Fibroblast of skin of abdomen (primary cell): Measurements from ENCODE around the gene ZNF101.

Source experiments
- DNase-seq: peaks from one replicate; pipeline ENCODE4 v3.0.0-alpha.2; 2013

ZNF101 gene

DNA sequence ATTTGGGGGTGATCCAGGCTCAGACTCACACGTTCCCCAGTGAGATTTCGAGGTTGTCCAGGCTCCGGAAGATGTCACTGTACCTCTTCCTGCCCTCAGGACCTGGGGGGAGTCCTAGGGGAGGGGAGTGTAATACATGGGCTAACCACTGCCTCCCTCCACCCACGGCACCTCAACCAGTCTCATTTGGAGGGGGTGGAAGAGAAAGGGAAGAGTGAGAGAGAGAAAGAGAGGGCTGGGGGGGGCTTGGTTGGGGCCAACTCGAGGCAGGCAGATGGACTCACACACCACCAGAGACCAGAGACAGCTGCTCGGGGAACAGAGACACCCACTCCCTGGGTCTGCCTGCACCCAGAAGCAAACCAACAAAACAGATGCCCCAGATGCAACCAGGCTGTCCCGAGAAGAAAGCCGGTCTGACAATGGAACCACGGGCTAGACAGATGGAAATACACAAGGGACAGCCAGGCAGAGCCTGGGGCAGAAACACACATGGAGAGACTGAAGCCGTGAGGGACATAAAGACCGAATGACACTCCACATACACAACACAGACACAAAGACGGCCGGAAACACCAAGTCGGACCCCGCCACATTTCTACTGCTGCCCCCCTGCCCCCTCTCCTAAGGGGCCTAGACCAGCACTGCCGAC is 26.0 kb upstream of the ZNF101 start:
- DNase-seq, result no peak

DNA sequence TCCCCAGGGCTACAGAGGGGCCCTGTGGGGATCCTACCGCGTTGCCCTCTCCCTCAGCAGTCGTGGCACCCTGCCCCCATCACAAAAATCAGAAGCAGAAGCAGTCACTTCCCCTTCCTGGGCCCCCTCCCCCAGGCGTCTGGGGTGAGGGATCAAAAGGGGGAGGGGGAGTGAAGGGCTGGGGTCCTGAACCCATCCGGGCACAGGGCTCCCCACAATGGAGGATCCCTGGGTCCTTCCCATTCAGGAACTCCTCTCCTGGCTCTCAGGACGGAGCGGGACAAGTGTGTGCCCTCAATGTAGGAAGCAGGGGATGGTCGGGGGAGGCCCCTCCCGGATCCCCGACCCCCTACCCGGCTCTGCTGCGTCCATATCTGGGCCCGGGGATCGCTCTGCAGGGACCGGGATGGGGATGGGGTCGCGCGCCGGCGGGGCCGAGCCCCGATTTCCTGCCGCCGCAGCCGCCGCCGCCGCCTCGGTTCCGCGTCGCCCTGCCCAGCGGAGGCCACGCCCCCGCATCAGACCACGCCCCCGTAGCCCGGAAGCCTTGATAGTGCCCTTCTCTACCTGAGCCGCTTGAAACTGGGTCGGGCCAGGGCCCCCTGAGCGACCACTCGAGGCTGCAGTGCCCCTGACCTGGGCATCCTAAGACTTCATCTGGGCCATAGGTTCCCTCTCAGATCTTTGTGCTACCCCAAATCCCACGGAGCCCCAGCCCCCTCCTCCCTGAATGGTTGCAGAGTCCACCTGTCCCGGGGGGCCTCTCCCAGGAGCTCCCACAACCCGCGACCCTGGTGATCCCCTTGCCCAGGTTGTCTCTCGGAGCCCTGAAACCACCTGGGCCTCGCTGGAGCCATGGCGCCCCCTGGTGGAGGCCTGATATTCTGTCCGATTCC is 25.2 kb upstream of the ZNF101 start, which contains the start of gene GMIP:
GMIP (minus strand) TSS at position 500 of the 896 bp plus-strand sequence; CDS start at position 372, 128 bp downstream.
- DNase-seq, result peak; percentile 45

DNA sequence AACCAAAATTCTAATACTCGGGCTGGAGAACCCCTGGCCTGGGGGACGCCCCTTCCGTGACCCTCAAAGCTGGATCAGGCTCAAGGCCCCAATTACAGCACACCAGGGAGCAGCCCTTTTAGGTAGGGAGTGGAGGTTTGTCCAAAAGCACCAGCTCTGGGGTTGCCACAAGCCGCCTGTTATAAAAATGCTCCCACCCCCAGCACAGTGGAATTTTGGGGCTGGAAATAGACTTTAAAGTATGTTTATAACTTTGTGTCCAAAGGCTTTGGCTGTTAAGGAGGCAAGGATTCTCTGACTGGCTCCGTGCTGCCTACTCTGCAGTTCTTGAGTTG is 24.6 kb upstream of the ZNF101 start:
- DNase-seq, result no peak

DNA sequence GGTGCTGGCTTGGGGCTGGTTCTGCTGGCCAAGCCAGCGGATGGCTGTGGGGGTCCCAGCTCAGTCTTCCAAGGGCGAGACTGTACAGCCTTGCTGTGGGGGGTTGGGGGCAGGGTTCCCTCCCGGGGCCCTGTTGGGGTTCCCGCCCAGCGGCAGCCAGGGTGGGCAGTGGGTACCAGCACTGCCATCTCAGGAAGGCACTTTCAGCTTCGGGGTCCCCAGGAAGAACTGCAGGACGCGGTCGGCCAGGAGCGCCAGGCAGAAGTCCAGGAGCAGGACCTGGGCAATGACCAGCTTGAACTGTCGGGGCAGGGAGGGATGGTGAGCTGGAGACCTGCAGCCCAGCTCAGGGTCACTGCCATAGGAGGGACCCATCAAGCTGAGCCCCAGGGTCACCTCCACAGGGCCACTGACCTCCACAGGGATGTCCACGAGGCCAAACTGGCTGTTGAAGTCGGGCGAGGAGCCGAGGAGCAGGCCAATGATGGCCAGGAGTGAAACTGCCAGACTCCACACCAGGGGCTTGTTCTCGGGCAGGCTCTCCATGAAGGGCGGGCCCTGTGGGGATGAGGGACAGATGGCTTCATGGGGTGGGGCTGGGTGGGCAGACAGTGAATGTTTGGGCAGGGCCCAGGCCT is 23.3 kb upstream of the ZNF101 start:
- no peak for DNase-seq

DNA sequence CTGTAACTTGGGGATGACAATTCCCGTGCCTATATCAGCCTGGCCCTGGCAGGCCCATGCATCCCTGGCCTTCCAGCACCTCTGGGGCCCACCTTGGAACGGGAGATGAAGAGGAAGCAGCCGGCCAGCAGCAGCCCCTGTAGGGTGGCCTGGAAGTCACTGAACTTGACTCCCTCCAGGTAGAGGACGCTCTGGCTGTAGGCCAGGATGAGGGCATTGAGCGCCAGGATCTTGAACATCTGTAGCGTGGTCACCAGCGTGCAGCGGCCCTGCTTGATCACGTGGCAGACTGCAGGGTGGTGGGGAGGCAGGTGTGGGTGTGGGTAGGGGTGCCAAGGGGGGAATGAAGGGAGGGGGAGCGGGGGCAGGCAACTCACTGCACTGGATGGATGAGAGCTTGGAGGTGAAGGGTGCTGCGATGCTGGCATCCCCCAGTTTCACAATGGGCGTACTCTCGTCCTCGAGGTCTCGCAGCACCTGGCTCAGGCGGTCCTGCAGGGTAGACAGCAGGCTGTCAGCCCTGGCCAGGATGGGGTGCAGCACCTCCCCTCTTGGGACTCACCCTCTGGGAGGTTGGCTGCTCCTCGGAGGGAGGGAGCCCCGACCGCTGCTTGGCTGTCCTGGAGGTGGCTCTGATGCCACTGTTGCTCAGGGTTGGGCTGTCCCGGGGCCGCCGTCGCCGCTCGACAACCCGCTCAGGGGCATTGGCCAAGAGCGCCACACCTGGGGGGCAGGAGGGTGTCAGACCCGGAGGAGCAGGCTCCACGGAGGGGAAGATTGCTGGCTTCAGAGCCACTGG is 21.4 kb upstream of the ZNF101 start:
- no peak for DNase-seq

DNA sequence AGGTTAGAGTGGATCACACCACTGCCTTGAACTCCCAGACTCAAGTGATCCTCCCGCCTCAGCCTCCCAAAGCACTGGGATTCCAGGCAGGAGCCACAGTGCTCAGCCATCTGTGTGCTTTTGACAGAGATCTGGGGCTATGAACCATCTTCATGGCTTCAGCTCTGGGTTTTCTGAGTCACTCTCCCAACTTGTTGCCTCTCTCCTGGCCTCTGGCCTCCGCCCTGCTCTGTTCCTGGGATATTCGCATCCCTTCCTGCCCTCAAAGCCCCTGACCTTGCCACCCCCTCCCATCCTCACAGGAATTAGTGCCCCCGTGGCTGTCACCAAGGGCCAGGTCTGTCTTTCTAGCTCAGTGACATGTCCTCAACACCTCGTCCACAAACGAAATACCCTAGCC is 19.5 kb upstream of the ZNF101 start:
- no peak for DNase-seq

DNA sequence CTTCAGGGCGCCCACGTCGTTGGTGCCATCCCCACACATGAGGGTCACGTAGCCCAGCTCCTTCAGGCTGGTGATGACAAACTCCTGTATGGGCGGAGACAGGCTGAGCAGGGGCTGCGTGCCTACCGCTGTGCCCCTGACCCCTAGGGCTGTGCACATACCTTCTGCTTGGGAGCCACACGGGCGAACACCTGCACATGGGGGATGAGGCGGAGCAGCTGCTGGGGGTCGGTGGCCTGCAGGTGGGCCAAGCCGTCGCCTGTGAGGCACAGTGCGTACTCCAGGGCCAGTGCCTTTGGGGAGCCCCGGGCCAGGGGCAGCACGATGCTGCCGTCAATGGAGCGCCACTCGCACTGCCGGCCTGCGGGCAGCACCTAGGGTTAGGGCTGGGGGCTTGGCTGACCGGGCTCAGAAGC is 19.1 kb upstream of the ZNF101 start:
- no peak for DNase-seq

DNA sequence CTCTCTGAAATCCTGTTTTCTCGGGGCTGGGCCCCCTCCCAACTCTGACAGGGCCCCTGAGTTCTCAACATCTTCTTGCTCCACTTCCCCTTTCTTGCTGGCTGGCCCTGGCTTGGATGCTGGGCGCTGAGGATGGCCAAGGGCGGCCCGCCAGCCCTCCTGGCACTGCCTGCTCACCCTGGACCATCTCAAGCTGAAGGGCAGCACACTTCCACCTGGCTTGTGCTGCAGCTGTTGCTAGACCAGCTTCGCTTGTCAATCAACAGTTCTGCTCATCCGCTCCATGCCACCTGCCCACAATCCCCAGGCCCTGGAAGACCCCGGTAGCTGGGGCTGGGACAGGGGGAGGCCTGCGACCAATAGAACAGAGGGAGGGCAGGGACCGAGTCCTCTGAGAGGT is 18.3 kb upstream of the ZNF101 start:
- no peak for DNase-seq

DNA sequence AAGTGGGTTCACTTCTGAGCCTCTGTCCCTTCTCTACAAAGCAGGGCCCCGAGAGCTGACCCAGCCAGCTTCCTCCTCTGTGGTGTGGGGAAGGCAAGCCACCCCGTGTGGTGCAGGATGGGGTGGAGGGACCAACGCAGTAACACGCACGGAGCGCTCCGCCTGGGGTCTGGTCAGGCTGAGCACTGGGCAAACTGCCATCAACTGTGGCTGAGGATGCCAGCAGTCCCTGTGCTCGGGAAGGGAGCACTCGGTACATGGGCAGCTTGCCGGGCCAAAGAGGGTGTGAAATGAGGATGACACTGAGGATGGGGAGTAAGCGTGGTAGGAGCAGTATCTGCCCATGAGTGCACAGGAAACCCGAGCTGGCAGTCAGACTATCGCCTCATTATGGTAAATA is 17.6 kb upstream of the ZNF101 start:
- no peak for DNase-seq

DNA sequence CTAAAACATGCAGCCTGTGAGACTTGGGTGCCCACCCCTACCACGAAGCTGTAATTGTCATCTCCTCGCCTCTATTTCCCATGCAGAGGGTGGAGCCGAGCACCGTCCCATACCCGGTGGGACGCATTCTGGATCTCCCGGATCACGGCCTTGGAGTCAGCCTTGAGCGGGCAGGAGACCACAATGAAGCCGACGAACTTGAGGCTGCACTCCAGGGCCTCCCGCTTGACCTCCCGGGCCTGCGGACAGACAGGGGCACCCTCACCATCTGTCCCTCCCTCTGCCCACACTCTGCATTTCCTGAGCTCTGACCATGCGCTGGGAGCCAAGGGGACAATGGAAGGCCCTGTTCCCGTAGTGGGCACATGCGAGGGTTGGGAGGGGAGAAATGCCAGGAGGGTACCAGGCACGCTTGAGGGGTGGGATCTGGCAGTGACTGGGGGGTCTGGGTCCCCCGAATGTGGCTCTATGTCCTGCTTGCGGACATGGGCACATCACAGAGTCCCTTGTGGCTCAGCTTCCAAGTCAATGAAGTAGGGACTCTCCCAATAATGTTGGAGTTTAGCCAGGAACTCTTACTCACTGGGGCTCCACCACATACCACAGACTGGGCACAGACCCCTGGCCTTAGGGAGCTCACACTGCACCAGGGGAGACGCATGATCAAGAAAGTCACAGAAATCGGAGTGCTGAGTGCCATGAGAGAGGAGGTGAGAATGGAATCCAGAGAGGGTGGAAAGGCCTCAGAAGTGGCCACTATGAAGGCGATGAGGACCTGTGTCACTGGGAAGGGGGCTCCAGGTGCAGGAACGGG is 15.9 kb upstream of the ZNF101 start:
- DNase-seq, result no peak

DNA sequence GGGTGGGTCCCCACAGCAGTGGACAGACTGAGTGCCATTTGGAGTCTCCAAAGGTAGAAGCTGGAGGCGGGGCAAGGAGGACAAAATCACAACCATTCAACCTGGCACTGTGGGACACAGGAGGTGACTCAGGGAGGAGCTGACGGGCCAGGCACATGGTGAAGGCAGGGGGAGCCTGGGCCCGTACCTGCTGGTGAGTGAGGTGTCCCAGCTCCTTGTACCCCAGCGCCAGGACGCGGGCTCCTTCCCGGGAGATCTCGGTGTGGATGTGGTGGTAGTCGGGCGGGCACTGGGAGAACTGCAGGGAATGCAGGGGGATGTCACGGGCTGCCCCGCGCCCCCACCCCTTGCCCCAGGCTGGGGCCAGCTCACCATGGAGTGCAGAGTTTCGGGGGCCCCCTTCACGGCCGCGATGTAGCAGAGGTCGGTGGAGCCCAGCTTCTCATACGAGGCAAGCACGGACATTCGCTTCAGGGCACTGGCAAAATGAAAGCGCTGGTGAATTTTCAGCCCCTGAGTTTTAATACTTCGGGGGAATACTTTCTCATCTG is 15.0 kb upstream of the ZNF101 start:
- no peak for DNase-seq

DNA sequence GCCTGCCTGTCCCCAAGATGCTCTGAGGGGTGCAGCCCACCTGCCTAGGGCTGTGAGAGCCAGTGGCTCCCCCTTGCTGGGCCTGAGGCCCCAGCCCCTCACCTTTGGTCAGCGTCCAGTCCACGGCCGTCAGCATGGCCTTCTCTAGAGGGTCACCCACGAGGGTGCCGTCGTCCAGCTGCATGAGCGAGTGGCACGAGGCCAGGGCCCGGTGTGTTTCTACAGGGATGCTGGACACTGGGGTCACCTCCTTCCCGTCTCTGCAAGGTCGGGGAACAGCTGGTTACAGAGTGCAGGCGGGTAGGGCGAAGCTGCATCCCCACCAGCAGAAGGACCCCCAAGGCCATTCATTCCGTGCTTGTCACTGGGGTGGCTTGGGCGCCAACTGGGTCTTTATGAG is 14.2 kb upstream of the ZNF101 start:
- DNase-seq, result no peak

DNA sequence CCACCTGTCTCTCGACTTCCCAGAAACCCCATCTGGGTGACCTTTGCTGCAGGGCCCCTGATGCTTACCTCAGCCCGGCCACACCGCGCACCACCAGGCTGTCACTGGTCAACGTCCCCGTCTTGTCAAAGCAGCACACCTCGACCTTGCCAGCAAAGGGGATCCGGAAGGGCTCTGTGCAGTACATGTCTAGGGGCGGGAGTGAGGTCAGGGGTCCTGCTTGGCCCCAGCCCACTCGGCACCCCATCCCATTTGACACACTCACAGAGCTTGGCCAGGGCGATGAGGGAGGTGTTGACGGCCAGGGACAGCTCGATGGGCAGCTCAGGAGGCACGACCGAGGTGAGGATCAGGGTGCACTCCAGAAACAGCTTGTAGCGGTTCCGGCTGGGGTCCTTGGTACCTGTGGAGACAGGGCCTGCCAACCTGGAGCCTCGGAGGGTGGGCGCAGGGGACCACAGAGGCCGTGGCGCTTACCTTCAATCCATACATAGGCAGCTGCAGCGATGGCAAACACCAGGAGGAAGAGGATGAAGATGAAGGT is 13.5 kb upstream of the ZNF101 start:
- DNase-seq, result no peak

DNA sequence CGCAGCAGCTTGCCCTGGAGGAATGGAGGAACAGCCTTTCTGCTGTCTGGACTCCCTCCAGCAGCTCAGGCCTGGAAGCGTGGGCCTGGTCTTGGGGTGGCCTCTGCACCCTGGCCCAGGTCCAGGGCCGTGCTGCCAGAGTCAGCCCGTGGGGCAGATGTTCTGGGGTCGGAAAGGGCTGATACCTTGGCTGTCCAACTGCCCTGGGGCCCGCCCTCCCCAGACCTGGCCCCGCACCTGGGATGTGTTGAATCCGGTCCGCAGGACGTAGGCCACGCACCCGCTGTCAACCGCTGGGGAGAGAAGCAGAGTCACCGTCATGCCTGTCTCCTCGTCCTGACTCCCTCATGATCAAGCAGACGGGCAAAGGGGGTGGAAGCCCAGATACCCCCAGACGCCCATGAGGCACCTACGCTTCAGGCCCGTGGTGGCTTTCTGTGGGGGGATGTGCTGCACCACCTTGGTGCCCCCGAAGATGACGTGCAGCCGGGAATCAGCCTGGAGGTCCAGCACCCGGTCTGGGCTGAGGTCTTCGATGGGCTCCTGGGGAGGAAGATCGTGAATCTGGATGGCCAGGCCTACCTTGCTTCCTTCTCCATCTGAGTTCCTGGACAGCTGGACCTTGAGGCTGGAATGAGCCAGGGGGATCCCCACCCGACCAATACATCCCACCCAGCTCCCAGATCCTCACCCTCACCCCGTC is 12.8 kb upstream of the ZNF101 start:
- DNase-seq, result no peak

DNA sequence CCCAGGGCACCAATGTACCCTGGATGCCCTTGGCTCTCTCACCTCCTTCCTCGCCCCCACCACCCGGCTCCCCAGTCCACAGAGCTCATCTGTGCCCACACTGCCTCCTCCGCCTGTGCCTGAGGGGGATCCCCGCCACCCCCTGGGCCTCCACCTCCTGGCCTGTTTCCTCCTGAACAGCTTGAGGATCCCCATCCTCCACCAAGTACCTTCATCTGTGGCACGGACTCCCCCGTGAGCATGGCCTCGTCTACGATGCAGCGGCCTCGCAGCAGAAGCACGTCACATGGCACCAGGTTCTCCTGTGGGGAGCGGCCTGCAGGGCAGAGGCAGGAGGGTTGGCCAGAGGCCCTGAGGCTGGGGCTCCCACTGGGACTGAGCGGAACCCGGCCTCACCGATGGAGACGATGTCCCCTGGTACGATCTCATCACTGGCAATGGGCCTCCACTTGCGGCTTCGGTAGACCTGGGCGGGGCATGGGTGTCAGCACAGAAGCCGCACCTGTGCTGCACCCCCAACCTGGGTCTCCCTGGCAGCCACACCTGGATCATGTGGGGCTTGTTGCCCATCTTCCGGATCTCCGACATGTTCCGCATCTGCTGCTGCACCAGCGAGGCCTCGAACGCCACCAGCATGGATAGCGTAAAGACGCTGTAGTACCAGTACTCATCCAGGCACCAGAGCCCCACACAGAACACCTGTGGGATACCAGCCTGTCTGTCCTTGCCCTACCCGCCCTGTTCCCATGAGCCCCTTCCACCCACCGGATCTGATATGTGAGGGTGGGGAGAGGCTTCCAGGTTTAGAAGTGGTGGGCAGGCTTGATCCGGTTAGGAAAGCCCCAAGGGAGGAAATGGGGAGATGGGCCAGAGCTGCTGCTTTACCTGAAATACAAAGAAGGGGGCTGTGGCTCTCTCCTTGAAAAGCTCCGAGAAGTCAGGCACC is 11.9 kb upstream of the ZNF101 start:
- DNase-seq, result no peak

DNA sequence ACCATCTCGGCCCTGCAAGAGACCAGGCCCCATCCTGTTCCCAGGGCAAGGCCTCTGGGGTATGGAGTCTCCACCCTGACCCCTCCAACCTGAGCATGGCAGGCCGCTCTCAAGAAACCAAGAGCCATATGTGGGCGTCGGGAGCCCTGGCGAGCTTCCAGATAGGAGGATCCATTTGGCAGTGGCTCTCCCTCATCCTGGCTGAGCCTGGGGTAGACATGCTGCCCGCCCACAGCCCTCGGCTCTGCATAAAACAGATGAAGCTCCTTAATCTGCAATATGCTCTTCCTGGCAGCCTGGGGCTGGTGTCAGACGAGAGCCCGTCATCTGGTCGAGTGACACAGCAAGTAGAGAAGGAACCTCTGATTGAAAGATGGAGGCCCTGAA is 11.2 kb upstream of the ZNF101 start:
- DNase-seq, result no peak

DNA sequence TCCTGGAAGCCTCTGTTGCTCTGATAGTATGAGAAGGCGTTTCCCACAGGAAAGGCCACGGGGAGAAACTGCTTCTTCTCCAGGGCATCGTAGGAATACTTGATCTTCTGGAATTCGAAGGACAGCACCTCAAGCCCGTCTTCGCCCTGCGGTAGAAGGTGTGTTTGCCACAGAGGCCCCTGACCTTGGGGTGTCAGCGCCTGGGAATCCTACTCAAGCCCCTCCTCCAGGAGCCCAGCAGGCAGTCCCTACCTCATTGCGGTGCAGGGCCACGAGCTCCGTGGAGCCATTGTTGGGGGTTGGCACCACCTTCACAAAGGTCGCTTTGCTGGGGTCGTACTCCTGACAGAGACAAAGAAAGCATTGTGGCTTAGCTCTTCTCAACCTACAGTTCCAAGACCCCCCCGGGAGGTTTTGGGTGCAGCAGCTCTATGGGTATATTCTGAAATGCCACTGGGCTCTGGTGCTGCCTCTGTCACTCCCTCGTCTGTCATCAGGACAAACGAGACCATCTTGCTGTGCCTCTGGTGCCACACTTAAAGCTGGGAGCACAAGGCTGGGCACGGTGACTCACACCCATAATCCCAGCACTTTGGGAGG is 8.9 kb upstream of the ZNF101 start:
- DNase-seq, result no peak

DNA sequence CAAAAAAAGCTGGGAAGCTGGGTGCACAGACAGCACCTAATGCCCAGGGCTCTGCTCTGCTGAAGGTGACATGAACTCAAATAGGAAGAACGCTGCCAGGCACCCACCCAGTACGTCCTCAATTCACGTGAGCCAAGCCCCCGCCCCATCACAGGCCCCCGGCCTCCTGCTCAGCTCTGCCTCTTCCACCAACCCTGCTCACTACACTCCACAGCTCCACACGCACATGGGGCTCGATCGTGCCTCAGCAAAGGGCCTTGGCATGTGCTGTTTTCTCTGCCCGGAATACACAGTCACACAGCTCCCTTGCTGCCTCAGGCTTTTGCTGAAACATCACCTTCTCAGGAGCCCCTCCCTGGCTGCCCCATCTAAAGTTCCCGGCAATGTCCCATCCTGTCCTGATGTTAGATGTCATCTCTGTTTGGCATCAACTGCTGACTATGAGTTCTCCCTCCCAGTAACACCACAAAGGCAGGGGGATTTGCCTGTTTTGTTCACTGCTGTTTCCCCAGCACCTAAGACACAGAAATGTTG is 7.4 kb upstream of the ZNF101 start:
- DNase-seq, result no peak
